ENCODE measurements around the gene INTS6. TPM values are rescaled to one million over a fixed set of nuclear protein-coding genes. Genes with fewer than 3 reads are reported as not detected.

INTS6 gene
- total RNA-seq (10 to 100 TPM; 31.7 to 57.7 TPM), polyA plus RNA-seq (10 to 100 TPM in 1 of 2 donors, 1 to 10 TPM in 1; 9.5 to 10.4 TPM)
- long read RNA-seq, donor 1, full-length matches to known transcripts, result 10 of 10 reads
- long read RNA-seq, donor 1, partial matches to known transcripts, result 0 of 10 reads
- long read RNA-seq, donor 1, other reads (novel, unspliced or antisense), result 0 of 10 reads
- long read RNA-seq, donor 2, full-length matches to known transcripts, result 1 of 1 reads
- long read RNA-seq, donor 2, partial matches to known transcripts, result 0 of 1 reads
- long read RNA-seq, donor 2, other reads (novel, unspliced or antisense), result 0 of 1 reads
- long read RNA-seq, donor 3, full-length matches to known transcripts, result 7 of 7 reads
- long read RNA-seq, donor 3, partial matches to known transcripts, result 0 of 7 reads
- long read RNA-seq, donor 3, other reads (novel, unspliced or antisense), result 0 of 7 reads
- long read RNA-seq, donor 4, full-length matches to known transcripts, result 5 of 5 reads
- long read RNA-seq, donor 4, partial matches to known transcripts, result 0 of 5 reads
- long read RNA-seq, donor 4, other reads (novel, unspliced or antisense), result 0 of 5 reads
- long read RNA-seq, donor 5, full-length matches to known transcripts, result 8 of 14 reads
- long read RNA-seq, donor 5, partial matches to known transcripts, result 6 of 14 reads
- long read RNA-seq, donor 5, other reads (novel, unspliced or antisense), result 0 of 14 reads

DNA sequence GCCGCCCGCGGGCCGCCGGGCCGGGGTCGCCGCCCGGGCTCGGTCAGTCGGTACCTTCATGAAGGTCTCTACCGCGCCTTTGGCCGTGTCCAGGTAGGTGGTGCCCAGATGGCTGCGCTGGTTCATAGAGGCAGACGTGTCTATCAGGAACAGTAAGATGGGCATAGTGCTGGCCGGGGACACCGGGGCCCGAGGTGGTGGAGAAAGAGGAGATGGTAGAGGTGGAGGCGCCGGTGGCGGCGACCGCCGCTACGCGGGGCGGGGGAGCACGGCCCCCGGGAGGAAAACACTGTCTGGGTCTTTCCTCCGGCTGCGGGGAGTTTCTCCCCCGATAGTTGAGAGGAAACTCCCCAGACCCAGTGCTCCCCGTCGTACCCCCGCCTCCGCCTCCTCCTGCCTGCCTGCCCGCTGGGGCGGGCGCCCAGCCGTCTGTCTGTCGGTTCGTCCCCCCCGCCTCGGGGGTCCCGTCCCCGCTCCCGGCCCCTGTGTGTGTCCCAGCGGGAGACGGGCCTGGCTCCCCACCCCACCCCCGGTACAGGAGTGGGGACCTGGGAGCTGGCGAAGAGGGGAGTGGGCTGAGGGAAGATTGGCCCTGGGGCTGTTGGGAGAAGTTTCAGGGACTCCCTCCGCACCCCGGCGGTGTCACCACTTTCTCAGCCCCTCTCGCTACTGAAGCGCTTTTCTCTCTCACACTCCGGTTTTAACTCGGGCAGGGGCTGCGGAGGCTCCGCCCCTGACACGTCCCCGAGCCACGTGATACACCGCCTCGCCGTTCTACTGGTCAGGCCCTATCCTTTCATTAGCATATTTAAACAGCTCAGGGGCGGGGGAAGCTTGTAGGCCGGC is at the start of gene INTS6:
Gene INTS6 (minus strand): TSS at position 676 of the 846 bp plus-strand sequence. CDS start 511 bp downstream, at position 165.
- no peak for TF ChIP-seq CTCF (IDR thresholded peaks at IDR 0.05; ENCODE audit: control extremely low read depth, extremely low read depth)
- peak within 1 kb of the TSS; percentile 85 to 99 for H3K9ac ChIP-seq (ENCODE audit: insufficient read depth in 1 of 2, low read length in 2 of 2)
- peak; percentile 100 for DNase-seq
- peaks cover 0 to 29% (median 17%) of the 10 kb centered on the region in 4 donors for H3K36me3 ChIP-seq (ENCODE audit: control insufficient read depth in 4 of 4, insufficient read depth in 4 of 4, low read length in 4 of 4)
- peak; percentile 87 for ATAC-seq (ENCODE audit: insufficient read depth, low FRiP score)
- 0% methylated on average over 57 to 69 of the region's 69 CpGs for WGBS, 2 donors
- H3K27ac ChIP-seq (ENCODE audit: low read depth in 1 of 2, low read length in 1 of 2), result peak within 1 kb of the TSS; percentile 95 to 96
- peak within 1 kb of the TSS; percentile 94 for H3K4me3 ChIP-seq
- peaks cover 0 to 7% (median 3%) of the 10 kb centered on the region in 4 donors for H3K9me3 ChIP-seq (ENCODE audit: control insufficient read depth in 4 of 4, insufficient read depth in 3 of 4, low read length in 3 of 4)
- peaks cover 0 to 13% (median 3%) of the 10 kb centered on the region in 5 donors for H3K4me1 ChIP-seq (ENCODE audit: control insufficient read depth in 5 of 5, insufficient read depth in 5 of 5, low read length in 5 of 5)
- no peaks in the 10 kb centered on the region for H3K27me3 ChIP-seq (ENCODE audit: control insufficient read depth in 3 of 3, insufficient read depth in 3 of 3, low read length in 2 of 3)

GRCh38 chr13:51502153-51502651 is 49.4 kb upstream of the INTS6 start:
- DNase-seq (no peak), ATAC-seq (ENCODE audit: insufficient read depth, low FRiP score) (no peak)
- Histone ChIP-seq H3K4me3 (no peak overlapping the region), H3K36me3 (ENCODE audit: control insufficient read depth in 4 of 4, insufficient read depth in 4 of 4, low read length in 4 of 4) (no peaks in the 10 kb centered on the region), H3K27me3 (ENCODE audit: control insufficient read depth in 3 of 3, insufficient read depth in 3 of 3, low read length in 2 of 3) (no peaks in the 10 kb centered on the region), H3K9me3 (ENCODE audit: control insufficient read depth in 4 of 4, insufficient read depth in 3 of 4, low read length in 3 of 4) (no peaks in the 10 kb centered on the region), H3K4me1 (ENCODE audit: control insufficient read depth in 5 of 5, insufficient read depth in 5 of 5, low read length in 5 of 5) (no peaks in the 10 kb centered on the region), H3K9ac (ENCODE audit: insufficient read depth in 1 of 2, low read length in 2 of 2) (no peak overlapping the region), H3K27ac (ENCODE audit: low read depth in 1 of 2, low read length in 1 of 2) (no peak overlapping the region)
- TF ChIP-seq CTCF (IDR thresholded peaks at IDR 0.05; ENCODE audit: control extremely low read depth, extremely low read depth), result no peak

DNA sequence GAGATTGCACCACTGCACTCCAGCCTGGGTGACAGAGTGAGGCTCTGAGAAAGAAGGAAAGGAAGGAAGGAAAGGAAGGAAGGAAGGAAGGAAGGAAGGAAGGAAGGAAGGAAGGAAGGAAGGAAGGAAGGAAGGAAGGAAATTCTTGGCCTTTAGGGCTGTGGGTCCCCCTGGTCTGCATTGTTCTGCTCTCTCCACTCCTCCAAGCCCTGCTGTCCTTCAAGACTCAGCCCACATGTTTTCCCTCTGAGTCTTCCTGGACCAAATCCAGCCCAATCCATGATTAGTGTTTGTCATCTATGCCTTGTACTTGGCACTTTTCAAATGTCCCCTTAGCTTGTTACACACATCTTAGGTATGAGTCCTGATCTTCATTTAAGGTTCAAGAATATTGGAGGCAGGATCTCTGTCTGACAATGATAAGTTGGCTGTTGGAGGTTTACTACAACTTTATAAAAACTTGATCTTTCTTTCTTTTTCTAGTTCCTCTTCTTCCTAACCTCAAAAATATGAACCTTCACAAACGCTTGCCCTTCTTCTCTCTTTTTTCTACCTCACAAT is 48.8 kb upstream of the INTS6 start:
- Histone ChIP-seq H3K27ac (ENCODE audit: low read depth in 1 of 2, low read length in 1 of 2) (no peak overlapping the region), H3K36me3 (ENCODE audit: control insufficient read depth in 4 of 4, insufficient read depth in 4 of 4, low read length in 4 of 4) (no peaks in the 10 kb centered on the region), H3K9me3 (ENCODE audit: control insufficient read depth in 4 of 4, insufficient read depth in 3 of 4, low read length in 3 of 4) (no peaks in the 10 kb centered on the region), H3K4me3 (no peak overlapping the region), H3K27me3 (ENCODE audit: control insufficient read depth in 3 of 3, insufficient read depth in 3 of 3, low read length in 2 of 3) (no peaks in the 10 kb centered on the region), H3K9ac (ENCODE audit: insufficient read depth in 1 of 2, low read length in 2 of 2) (no peak overlapping the region), H3K4me1 (ENCODE audit: control insufficient read depth in 5 of 5, insufficient read depth in 5 of 5, low read length in 5 of 5) (no peaks in the 10 kb centered on the region)
- WGBS, 2 donors, result 30 to 74% methylated on average over 1 of the region's 1 CpG
- DNase-seq (peak in 1 of 3 donors; percentile 14), ATAC-seq (ENCODE audit: insufficient read depth, low FRiP score) (no peak)
- no peak for TF ChIP-seq CTCF (IDR thresholded peaks at IDR 0.05; ENCODE audit: control extremely low read depth, extremely low read depth)

Data from lung (tissue), 16 donors.